NCI-H1417 (cell line): ENCODE measurements around the gene IFT81.
"Not testable (repeated sequence)": the region's sequence is repeated elsewhere in the genome, so short reads cannot be mapped to it uniquely, and the experiment has no call there.

ENCODE experiments used
- DNase-seq, 3 experiments: peaks; one replicate each; lab custom pipeline; 2025; lab: John Stamatoyannopoulos, UW

The IFT81 gene

GRCh38 chr12:110246636-110247339 is 122.6 kb downstream of the IFT81 start:
- no peak for DNase-seq

- no peak for DNase-seq
These were observed 123.4 kb downstream of the IFT81 start for GRCh38 chr12:110247340-110248095.

GRCh38 chr12:110248096-110248447 is 123.9 kb downstream of the IFT81 start:
- no peak for DNase-seq

- no peak for DNase-seq
These were observed 124.9 kb downstream of the IFT81 start for GRCh38 chr12:110249105-110249504.

- DNase-seq = no peak
These were observed 125.6 kb downstream of the IFT81 start for GRCh38 chr12:110249716-110250225.

- DNase-seq = no peak
These were observed 127.2 kb downstream of the IFT81 start for GRCh38 chr12:110251381-110251780.

GRCh38 chr12:110252716-110253115 is 128.6 kb downstream of the IFT81 start:
- DNase-seq = no peak

- no peak for DNase-seq
These were observed 129.0 kb downstream of the IFT81 start for GRCh38 chr12:110253176-110253575.

GRCh38 chr12:110254971-110255540 is 130.9 kb downstream of the IFT81 start:
- peak in 1 of 3 experiments; percentile 93 for DNase-seq

- DNase-seq = not testable (repeated sequence)
These were observed 131.8 kb downstream of the IFT81 start for GRCh38 chr12:110255890-110256456.

GRCh38 chr12:110256780-110257431 is 132.7 kb downstream of the IFT81 start:
- DNase-seq = no peak

GRCh38 chr12:110258466-110258865 is 134.3 kb downstream of the IFT81 start:
- DNase-seq = no peak

- DNase-seq = peak in 1 of 3 experiments; percentile 30
These were observed 138.6 kb downstream of the IFT81 start for GRCh38 chr12:110262442-110263388.

- DNase-seq = peak in 2 of 3 experiments; percentile 61 to 81
These were observed 142.3 kb downstream of the IFT81 start for GRCh38 chr12:110266381-110266960.

GRCh38 chr12:110266980-110267620 is 142.9 kb downstream of the IFT81 start:
- DNase-seq = peak; percentile 54 to 88 (median 61)
